ENCODE results near the gene RFK.

- TF ChIP-seq POLR2A (IDR thresholded peaks at IDR 0.05): peak; percentile 23 to 40
- TF ChIP-seq, protein P1, sequence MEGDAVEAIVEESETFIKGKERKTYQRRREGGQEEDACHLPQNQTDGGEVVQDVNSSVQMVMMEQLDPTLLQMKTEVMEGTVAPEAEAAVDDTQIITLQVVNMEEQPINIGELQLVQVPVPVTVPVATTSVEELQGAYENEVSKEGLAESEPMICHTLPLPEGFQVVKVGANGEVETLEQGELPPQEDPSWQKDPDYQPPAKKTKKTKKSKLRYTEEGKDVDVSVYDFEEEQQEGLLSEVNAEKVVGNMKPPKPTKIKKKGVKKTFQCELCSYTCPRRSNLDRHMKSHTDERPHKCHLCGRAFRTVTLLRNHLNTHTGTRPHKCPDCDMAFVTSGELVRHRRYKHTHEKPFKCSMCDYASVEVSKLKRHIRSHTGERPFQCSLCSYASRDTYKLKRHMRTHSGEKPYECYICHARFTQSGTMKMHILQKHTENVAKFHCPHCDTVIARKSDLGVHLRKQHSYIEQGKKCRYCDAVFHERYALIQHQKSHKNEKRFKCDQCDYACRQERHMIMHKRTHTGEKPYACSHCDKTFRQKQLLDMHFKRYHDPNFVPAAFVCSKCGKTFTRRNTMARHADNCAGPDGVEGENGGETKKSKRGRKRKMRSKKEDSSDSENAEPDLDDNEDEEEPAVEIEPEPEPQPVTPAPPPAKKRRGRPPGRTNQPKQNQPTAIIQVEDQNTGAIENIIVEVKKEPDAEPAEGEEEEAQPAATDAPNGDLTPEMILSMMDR (IDR thresholded peaks at IDR 0.05): peak in 1 of 6 experiments; percentile 11
Measured at GRCh38 chr9:76394960-76395252, 680 bp upstream of the RFK start.

Data from Peyer's patch (tissue), 4 donors.